Kidney epithelial cell (primary cell): ENCODE measurements around the gene IRF2BP2. TPM values are rescaled to one million over a fixed set of nuclear protein-coding genes. Genes with fewer than 3 reads are reported as not detected.

Source experiments
- DNase-seq: peaks from one replicate; pipeline ENCODE4 v3.0.0-alpha.2; 2010; ENCODE audit warnings: low read depth
- H3K27me3 ChIP-seq: 2 replicates; pipeline ENCODE4 v1.6.0; 2011; ENCODE audit warnings: low read length; ENCODE audit not compliant: control insufficient read depth, insufficient read depth
- H3K36me3 ChIP-seq: 2 replicates; pipeline ENCODE4 v1.5.1; 2011; ENCODE audit warnings: low read length; ENCODE audit not compliant: control insufficient read depth, insufficient read depth
- H3K4me3 ChIP-seq: 2 replicates; pipeline ENCODE4 v1.5.1; 2011; ENCODE audit warnings: low read depth, mild to moderate bottlenecking, control low read depth, low read length
- CTCF ChIP-seq: IDR thresholded peaks from 2 replicates; pipeline ENCODE4 v1.5.1; 2011; ENCODE audit warnings: mild to moderate bottlenecking, moderate library complexity, low read length, control low read depth, inconsistent platforms; ENCODE audit not compliant: insufficient read depth, poor library complexity, severe bottlenecking
- total RNA-seq: library from RNA; depleted of rRNA; stranded (reverse); fragments of >200 nt; gene quantifications from 2 replicates; pipeline ENCODE4 v1.2.3, GENCODE V29; 2015

The IRF2BP2 gene
- total RNA-seq, 1 donor from 2014 or later = 85.5 TPM

DNA sequence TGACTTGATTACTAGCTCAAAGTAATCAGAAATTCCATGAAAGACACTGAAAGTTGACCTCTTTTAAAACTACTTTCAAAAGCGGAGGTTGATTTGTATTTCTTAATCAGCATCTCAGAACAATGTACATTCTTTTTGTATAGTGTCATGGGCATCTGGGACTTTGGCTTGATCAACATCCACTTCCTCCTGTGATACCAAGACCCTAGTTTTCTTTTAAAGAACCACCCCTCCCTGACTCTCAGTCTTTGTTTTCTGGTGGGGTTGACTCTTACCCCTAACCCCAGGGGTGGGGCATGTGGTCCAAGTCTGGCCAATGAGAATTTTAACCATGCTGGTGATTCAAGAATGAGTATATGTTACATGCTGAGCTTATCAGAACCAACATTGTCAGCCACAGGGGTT, 21.7 kb upstream of the IRF2BP2 start:
- TF ChIP-seq CTCF = no peak
- peak; percentile 82 for DNase-seq
- Histone ChIP-seq H3K27me3 (no peaks in the 10 kb centered on the region), H3K36me3 (no peaks in the 10 kb centered on the region), H3K4me3 (no peak overlapping the region)

GRCh38 chr1:234629026-234629425, 19.0 kb upstream of the IRF2BP2 start:
- Histone ChIP-seq H3K36me3 (no peaks in the 10 kb centered on the region), H3K27me3 (no peaks in the 10 kb centered on the region), H3K4me3 (no peak overlapping the region)
- TF ChIP-seq CTCF = no peak
- no peak for DNase-seq

DNA sequence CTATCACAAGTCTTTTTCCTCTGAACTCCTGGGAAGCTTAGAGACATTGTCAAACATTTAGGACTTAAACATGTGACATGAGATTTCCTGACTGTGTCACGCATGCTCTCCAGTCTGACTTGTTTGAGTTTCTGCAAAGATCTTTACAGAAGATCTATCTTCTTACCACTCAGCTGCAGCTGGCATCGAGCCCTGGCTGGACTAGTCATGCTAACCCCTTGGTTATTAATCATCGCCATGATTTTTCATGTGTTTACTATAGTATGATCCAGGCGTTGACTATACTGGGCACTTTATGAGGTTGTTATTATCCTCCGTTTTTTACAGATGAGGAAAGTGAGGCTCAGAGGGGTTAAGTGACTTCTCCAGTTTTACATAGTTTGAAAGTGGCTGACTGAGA, 18.1 kb upstream of the IRF2BP2 start:
- DNase-seq = no peak
- TF ChIP-seq CTCF = no peak
- H3K27me3 ChIP-seq = no peaks in the 10 kb centered on the region
- no peaks in the 10 kb centered on the region for H3K36me3 ChIP-seq
- H3K4me3 ChIP-seq = no peak overlapping the region

- no peak for DNase-seq
- H3K36me3 ChIP-seq = no peaks in the 10 kb centered on the region
- no peaks in the 10 kb centered on the region for H3K27me3 ChIP-seq
- TF ChIP-seq CTCF = no peak
- H3K4me3 ChIP-seq = no peak overlapping the region
These were observed 17.3 kb upstream of the IRF2BP2 start for GRCh38 chr1:234627009-234627950.

DNA sequence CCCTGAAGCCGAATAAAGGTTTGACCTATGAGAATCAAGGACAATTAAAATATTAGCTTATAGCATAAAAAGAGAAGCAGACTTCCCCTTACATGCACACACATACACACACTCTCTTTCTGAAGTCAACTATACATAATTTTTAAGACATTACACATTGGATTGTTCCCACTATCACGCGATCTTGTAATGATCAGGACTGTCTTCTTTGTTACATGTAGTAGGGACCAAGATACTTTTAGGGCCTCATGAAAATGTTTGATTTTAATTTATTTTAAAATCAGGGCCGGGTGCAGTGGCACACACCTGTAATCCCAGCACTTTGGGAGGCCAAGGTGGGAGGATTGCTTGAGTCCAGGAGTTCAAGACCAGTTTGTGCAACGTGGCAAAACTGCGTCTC, 16.4 kb upstream of the IRF2BP2 start:
- no peak for TF ChIP-seq CTCF
- DNase-seq = no peak
- no peaks in the 10 kb centered on the region for H3K27me3 ChIP-seq
- H3K36me3 ChIP-seq = no peaks in the 10 kb centered on the region
- H3K4me3 ChIP-seq = no peak overlapping the region
